Testis (tissue), 2 donors: ENCODE measurements around the gene C2CD3.

Source experiments
- CTCF ChIP-seq, 3 experiments: fragments of 450-650 bp in 2 of 3; fragments of 200-600 bp in 1 of 3; sonication (generic) in 1 of 3; IDR thresholded peaks; one replicate each; pipeline ENCODE4 v1.5.1; 2016 to 2019; ENCODE audit warnings: antibody characterized with exemption in 3 of 3, mild to moderate bottlenecking in 2 of 3, moderate library complexity in 1 of 3
- POLR2A ChIP-seq: fragments of 450-650 bp; IDR thresholded peaks from one replicate; pipeline ENCODE4 v1.6.1; 2017; ENCODE audit warnings: antibody characterized with exemption, mild to moderate bottlenecking, moderate library complexity

GRCh38 chr11:73976451-73977151, 194.2 kb downstream of the C2CD3 start:
- no peak for TF ChIP-seq CTCF (IDR thresholded peaks at IDR 0.05)
- TF ChIP-seq POLR2A = no peak
